HG02870 (cell line): Measurements from ENCODE around the gene CENPP.

Experiments used
- ATAC-seq: cut with Tn5 transposase; IDR thresholded peaks from one replicate; pipeline ENCODE4 v1.9.1; 2021; ENCODE audit warnings: mild to moderate bottlenecking, moderate library complexity; ENCODE audit not compliant: unreplicated experiment

CENPP gene

DNA sequence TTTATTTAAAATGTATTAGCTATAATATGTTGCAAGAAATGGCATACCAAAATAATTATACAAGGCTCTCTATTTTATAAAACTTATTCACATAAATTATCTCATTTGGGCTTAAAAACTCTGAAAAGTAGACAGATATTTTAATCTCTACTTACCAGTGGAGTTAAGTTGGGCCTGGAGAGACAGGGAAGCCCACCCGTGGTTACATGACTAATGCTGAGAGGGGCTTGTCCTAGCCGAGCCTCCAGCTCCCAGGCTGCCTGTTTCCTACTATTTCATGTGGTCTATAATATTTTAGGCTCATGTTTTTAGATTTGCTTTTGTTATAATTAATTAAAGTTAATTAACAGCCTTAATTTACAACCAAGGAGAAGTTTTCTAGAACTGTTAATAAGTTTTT lies 177.4 kb downstream of the CENPP start:
- ATAC-seq: no peak

- ATAC-seq: no peak
Observed at GRCh38 chr9:92504881-92505280, 179.1 kb downstream of the CENPP start.

DNA sequence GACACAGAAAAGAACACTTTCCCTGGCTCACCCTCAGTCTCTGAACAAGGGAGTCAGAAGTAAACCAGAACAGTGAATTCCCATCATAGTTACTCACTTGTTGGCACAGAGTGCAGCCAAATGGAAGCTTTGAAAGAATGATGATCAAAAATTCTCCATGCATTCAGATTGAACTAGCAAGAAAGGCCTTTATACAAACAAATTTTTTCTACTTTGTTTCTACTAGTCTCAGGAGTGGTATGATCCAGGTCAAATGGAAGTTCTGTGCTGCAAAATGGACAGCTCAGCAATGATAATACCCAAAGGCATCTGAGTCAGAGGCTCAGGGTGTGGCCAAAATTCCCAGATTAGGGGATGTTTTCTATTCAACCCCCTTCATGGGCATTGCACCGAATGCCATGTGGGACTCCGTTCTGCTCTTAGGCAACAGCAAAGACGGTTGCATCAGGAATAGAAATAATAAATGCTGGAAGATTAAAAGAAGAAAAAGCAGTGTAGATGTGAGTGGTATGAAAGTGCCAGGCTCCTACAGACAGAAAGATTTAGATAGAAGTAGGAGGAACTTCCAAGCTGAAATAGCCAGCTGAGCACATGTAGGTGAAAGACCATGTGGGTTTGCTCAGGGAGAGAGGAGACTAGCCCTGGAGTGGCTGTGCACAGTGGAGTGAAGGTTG lies 180.6 kb downstream of the CENPP start:
- ATAC-seq: no peak

DNA sequence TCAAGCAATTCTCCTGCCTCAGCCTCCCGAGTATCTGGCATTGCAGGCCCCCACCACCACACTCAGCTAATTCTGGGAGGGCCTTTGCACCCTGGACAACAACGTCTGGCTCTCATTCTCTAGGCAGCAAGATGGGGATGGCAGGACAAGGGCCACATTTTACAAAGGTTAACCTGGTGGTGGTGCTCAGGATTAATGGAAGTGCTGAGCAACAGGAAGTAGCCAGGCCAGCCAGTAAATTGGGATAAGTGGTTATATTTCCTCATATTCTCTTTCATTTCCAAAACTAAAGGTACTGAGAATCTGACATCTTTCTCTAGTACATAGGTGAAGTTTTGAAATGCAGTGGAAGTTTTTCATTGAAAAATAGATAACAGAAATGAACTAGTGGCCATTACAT lies 181.3 kb downstream of the CENPP start:
- ATAC-seq: no peak

- no peak for ATAC-seq
Observed at GRCh38 chr9:92507496-92507895, 181.7 kb downstream of the CENPP start.

DNA sequence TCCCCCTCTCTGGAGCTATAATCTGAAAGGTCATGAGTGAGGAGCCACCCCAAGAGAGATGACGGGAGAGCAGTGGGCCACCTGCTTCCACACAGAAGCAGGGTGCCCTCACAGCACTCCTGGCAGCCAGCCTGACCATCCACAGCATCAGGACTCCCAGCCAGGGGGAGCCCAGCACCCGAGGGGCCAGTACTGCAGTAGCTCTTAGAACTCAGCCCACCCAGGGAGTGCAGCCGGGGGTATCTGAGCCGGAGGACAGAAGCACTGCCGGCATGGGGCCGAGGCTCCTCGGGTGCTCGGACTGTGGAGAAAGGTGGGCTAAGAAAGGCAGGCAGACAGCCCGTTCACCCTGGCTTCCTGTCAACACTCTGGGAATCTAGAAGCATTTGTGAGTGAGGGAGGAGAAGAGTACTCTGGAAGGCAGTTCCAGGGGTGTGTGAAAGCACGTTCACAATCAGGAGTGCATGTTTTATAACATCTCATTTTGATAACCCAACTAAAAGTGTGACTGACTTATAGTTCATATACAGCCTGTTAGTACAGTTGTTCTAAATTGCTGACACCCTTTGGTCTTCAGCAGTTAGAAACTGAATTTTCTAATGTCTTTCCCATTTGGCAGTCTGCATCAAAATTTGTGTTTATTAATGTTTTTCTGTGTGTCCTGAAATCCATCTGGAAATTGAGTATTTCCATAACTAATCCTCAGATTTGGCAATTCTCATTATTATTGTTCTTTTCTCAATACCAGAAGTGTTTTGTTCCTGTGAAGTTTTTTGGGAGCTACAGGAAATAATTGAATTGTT lies 182.5 kb downstream of the CENPP start:
- ATAC-seq: no peak

- no peak for ATAC-seq
Observed at GRCh38 chr9:92509050-92509449, 183.3 kb downstream of the CENPP start.

- no peak for ATAC-seq
Observed at GRCh38 chr9:92510747-92511146, 185.0 kb downstream of the CENPP start.

- ATAC-seq: no peak
Observed at GRCh38 chr9:92512622-92513021, 186.9 kb downstream of the CENPP start.

GRCh38 chr9:92513349-92513748 lies 187.6 kb downstream of the CENPP start:
- ATAC-seq: no peak

- ATAC-seq: no peak
Observed at GRCh38 chr9:92514635-92515034, 188.9 kb downstream of the CENPP start.

DNA sequence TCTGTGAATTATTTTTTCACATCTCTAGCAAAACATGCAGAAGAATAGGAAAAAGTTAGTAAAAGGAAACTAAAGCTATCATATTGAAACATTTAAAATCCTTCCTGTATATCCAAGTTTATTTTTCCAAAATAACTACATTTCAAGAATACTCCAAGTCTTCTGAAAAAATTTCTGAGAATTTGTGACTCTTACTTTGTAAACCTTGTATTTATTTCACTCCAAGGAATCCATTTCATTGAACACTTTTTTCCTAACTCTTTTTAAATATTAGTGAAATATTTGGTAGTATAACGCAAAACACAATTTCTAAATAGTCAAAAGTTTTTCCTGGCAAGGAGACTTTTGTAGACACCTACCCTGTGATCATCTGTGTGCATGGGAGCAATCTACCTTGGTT lies 190.8 kb downstream of the CENPP start:
- ATAC-seq: no peak

DNA sequence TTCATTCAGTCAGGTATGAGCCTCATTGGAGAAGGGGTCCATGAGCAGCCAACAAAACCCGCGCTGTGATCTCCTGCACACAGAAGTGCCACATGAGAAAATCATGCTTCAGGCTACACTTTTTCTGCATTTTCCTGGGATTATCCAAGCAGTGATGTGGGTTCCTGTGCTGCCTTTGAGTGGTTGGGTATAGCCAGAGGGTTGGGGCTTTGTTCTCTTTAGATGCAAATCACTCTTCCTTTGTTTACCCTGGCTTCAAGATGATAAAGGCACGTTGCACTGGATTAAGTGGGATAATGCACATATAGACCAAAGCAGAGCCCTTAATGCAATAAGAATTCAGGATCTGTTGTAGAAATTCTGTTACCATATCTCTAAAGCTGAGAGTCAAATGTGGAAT lies 191.3 kb downstream of the CENPP start:
- no peak for ATAC-seq

GRCh38 chr9:92518199-92518598 lies 192.4 kb downstream of the CENPP start:
- ATAC-seq: no peak

DNA sequence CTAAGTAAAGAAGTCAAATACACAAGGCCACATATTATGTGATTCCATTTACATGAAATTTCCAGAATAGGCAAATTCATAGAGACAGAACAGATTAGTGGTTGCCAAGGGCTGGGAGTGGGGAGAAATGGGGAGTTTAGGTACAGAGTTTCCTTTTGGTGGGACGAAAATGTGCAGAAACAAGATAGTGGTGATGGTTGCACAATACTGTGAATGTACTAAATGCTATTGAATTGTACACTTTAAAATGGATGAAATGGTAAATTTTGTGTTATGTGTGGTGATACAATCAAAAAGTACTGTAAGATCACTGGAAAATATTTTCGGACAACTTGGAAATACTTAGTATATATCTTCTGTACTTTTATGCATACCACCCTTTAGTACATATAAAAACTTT lies 195.1 kb downstream of the CENPP start:
- no peak for ATAC-seq

DNA sequence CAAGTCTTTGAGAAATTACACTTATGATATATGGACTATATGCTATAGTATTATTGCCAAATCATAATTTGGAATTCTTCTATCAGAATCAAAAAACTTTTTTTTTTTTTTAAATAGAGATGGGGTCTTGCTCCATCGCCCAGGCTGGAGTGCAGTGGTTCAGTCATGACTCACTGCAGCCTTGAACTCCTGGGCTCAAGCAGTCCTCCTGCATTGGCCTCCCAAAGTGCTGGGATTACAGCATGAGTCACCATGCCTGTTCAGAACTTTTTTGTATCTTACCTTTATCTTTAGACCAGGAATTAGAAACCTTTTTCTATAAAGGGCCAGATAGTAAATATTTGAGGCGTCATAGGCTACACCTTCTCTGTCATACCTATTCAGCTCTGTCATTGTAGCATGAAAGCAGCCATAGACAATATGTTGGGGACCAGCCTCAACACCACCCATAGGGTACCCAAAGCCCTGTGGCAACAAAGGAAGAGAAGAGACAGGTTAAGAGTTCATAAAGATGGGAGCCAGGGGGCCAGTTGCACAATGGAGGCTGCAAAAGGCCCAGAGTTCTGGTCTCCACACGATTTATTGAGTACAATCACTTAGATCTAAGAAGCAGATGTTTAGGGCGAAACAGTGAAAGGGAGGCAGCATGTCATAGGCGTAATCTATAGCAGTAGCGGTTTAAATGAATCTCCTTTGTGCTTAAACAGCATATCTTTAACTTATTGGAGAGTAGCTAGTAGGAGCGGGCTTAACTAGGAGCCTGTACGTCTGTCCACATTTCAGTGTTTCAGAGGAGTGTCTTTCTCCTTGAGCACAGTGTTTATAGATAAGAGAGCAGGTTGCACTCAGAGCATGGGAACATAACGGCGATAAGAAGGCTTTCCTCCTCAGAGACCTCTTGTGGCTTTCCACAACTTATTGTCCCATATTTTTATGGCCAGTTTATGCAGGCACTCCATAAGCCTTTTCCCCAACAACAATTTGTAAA lies 197.5 kb downstream of the CENPP start:
- ATAC-seq: no peak

DNA sequence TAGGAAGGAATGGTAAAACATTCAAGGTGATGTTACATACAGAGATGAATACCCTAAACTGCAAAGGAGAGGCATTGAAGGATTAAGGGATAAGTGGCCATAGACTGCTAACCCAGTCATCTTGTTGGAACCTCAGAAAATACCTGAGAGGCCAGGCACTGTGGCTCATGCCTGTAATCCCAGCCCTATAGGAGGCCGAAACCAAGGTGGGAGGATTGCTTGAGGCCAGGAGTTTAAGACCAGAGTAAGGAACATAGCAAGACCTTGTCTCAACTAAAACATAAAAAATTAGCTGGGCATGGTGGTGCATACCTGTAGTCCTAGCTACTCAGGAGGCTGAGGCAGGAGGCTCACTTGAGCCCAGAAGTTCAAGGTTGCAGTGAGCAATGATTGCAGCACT lies 199.1 kb downstream of the CENPP start:
- no peak for ATAC-seq

- no peak for ATAC-seq
Observed at GRCh38 chr9:92525306-92525705, 199.6 kb downstream of the CENPP start.

- no peak for ATAC-seq
Observed at GRCh38 chr9:92527291-92527828, 201.6 kb downstream of the CENPP start.

DNA sequence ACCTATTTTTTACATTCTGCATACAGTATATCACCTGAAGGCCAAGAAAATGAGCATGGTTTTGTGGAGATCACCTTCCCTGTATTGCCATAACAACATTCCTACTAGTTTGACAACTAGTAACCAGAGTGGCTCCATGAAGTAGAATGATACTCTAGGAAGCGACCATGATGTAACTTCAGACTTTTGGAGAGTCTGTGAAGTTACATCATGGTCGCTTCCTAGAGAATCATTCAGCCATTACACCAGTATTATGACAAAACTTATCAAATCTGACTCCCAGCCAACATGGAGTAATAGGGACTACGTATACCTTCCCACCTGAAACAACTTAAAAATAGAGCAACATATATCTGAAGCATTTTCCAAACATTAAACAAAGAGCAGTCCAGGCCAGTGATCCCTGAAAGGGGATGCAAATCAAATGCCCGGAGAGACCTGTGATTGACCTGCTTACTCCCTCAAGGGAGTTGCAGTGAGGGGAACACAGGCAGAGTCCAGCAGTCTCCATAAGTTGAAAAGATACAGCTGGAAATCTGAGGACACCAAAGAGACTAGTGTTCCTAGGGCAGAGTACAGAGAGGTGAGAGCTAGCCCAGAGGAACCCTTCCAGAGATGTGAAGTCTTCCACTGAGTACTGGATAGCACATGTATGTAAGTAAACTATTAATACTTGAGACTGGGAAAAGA lies 202.2 kb downstream of the CENPP start:
- ATAC-seq: no peak

DNA sequence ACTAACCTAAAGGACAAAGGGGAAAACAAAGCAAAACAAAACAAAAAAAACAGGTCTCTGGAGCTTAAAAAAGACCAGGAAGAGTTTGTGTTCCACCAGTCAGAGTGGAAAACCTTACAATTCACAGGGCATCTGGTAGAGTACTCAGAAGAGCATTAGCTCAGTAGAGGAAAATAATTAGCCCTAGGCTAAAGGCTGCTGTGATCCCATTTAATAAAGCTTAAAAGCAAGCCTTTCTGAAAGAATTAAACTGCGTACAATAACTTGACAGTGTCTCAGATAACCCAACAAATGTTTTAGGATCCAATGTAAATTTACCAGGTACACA lies 202.7 kb downstream of the CENPP start:
- ATAC-seq: no peak
